AG04450 (cell line): Measurements from ENCODE around the gene PLAU. TPM values are rescaled to one million over a fixed set of nuclear protein-coding genes. Genes with fewer than 3 reads are reported as not detected.

Experiments used
- CTCF ChIA-PET: fragments of 300-600, 350-600 bp; formaldehyde crosslinking; extraction: SDS; loops from one replicate; lab custom pipeline; 2022; ENCODE audit warnings: antibody characterized with exemption, inconsistent platforms; lab: Charles Lee
- POLR2A ChIA-PET: fragments of 350-600 bp; formaldehyde crosslinking; extraction: SDS; loops from one replicate; lab custom pipeline; 2021; ENCODE audit warnings: antibody characterized with exemption, inconsistent platforms; lab: Yijun Ruan, JAX
- DNase-seq: peaks from one replicate; pipeline ENCODE4 v3.0.0-alpha.2; 2011; ENCODE audit warnings: low read depth, low spot score
- H3K27ac ChIP-seq: one replicate; pipeline ENCODE4 v1.5.1; 2012; ENCODE audit warnings: low read depth, low read length, control low read depth
- H3K27me3 ChIP-seq: one replicate; pipeline ENCODE4 v1.6.0; 2012; ENCODE audit warnings: low read length; ENCODE audit not compliant: control insufficient read depth, insufficient read depth
- H3K4me3 ChIP-seq: 2 replicates; pipeline ENCODE4 v1.5.1; 2011; ENCODE audit warnings: mild to moderate bottlenecking, low read depth, low read length, control low read depth
- H3K9me3 ChIP-seq: 2 replicates; pipeline ENCODE4 v1.5.1; 2012; ENCODE audit warnings: low read length; ENCODE audit not compliant: control insufficient read depth, insufficient read depth
- polyA plus RNA-seq: library from polyadenylated mRNA; depleted of rRNA; stranded (reverse); fragments of >200 nt; gene quantifications from 2 replicates; pipeline ENCODE4 v1.2.3, GENCODE V29; 2011
- TF ChIP-seq, protein P1 (sequence below): IDR thresholded peaks from 2 replicates; pipeline ENCODE4 v1.5.1; 2011; ENCODE audit warnings: low read depth, low read length, control low read depth, inconsistent platforms

Gene PLAU
- polyA plus RNA-seq, 1 experiment: 241 TPM

GRCh38 chr10:73876157-73876556 lies 34.8 kb upstream of the PLAU start:
- no peaks in the 10 kb centered on the region for H3K9me3 ChIP-seq
- no peaks in the 10 kb centered on the region for H3K27me3 ChIP-seq
- TF ChIP-seq, protein P1, sequence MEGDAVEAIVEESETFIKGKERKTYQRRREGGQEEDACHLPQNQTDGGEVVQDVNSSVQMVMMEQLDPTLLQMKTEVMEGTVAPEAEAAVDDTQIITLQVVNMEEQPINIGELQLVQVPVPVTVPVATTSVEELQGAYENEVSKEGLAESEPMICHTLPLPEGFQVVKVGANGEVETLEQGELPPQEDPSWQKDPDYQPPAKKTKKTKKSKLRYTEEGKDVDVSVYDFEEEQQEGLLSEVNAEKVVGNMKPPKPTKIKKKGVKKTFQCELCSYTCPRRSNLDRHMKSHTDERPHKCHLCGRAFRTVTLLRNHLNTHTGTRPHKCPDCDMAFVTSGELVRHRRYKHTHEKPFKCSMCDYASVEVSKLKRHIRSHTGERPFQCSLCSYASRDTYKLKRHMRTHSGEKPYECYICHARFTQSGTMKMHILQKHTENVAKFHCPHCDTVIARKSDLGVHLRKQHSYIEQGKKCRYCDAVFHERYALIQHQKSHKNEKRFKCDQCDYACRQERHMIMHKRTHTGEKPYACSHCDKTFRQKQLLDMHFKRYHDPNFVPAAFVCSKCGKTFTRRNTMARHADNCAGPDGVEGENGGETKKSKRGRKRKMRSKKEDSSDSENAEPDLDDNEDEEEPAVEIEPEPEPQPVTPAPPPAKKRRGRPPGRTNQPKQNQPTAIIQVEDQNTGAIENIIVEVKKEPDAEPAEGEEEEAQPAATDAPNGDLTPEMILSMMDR: no peak
- no peak overlapping the region for H3K4me3 ChIP-seq
- H3K27ac ChIP-seq: no peak overlapping the region
- POLR2A ChIA-PET: no interaction called here
- no peak for DNase-seq
- CTCF ChIA-PET: interaction anchor here (1.0 to 1.4 kb wide), 2 partner anchors 10 to 26 kb away, joined by 3 to 4 read pairs; no protein-coding TSS in a partner anchor

- no peak overlapping the region for H3K27ac ChIP-seq
- POLR2A ChIA-PET: no interaction called here
- no peaks in the 10 kb centered on the region for H3K9me3 ChIP-seq
- CTCF ChIA-PET: interaction anchor here (1.0 to 1.5 kb wide), 3 partner anchors 10 to 27 kb away, joined by 3 to 7 read pairs (median 4); no protein-coding TSS in a partner anchor
- no peak overlapping the region for H3K4me3 ChIP-seq
- no peaks in the 10 kb centered on the region for H3K27me3 ChIP-seq
- TF ChIP-seq, protein P1: no peak
- no peak for DNase-seq
Observed at GRCh38 chr10:73876566-73876965, 34.4 kb upstream of the PLAU start.

- H3K27ac ChIP-seq: no peak overlapping the region
- CTCF ChIA-PET: interaction anchor here (1.3 to 1.5 kb wide), 3 partner anchors 9 to 64 kb away, joined by 3 to 7 read pairs (median 5); no protein-coding TSS in a partner anchor
- POLR2A ChIA-PET: no interaction called here
- H3K9me3 ChIP-seq: no peaks in the 10 kb centered on the region
- no peaks in the 10 kb centered on the region for H3K27me3 ChIP-seq
- DNase-seq: no peak
- TF ChIP-seq, protein P1: no peak
- no peak overlapping the region for H3K4me3 ChIP-seq
Observed at GRCh38 chr10:73876971-73877370, 34.0 kb upstream of the PLAU start.

DNA sequence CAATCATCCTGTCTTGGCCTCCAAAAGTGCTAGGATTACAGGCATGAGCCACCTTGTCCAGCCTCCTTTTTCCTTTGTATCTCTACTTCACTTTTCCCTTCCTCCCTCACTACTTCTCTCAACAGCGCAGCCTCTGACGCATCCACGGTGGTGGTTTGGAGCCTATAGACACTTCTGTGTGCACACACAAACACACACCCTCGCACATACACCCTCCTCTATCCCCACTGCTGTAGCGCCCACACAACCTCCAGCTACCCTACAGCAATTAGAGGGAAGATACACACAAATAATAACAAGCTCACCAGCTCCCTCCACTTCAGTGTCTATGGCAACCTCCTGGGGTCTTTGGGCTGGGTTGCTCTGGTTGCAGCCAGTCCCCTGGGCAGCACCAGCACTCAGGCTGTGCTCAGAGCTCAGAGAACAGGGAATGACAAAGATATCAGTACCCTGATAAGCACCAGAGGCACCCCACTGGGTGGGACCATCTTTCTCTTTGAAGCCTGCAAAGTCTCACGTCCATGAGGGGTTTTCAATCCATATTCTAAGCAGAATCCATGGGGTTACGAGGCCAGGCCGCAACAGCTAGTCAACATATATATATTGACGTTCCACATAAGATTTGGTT lies 33.3 kb upstream of the PLAU start:
- TF ChIP-seq, protein P1: no peak
- Histone ChIP-seq H3K4me3 (no peak overlapping the region), H3K9me3 (no peaks in the 10 kb centered on the region), H3K27ac (no peak overlapping the region), H3K27me3 (no peaks in the 10 kb centered on the region)
- POLR2A ChIA-PET: no interaction called here
- CTCF ChIA-PET: interaction anchor here (1.3 to 5.5 kb wide), 3 partner anchors 9 to 63 kb away, joined by 5 to 88 read pairs (median 7); no protein-coding TSS in a partner anchor
- DNase-seq: no peak

DNA sequence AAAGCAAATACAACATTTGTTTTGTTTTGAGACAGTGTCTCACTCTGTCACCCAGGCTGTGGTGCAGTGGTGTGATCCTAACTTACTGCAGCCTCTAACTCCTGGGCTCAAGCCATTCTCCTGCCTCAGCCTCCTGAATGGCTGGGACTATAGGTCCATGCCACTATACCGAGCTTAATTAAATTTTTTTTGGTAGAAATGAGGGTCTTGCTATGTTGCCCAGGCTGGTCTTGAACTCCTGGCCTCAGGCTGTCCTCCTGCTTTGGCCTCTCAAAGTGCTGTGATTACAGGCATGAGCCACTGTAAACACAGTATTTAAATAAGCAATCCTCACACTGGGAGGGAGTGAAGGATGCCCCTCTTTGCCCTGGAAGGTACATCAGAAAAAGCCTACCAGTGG lies 32.6 kb upstream of the PLAU start:
- Histone ChIP-seq H3K9me3 (no peaks in the 10 kb centered on the region), H3K27ac (no peak overlapping the region), H3K4me3 (no peak overlapping the region), H3K27me3 (no peaks in the 10 kb centered on the region)
- ChIA-PET CTCF (interaction anchor here (0.6 to 5.5 kb wide), 7 partner anchors 8 to 99 kb away, joined by 5 to 88 read pairs (median 9); no protein-coding TSS in a partner anchor), POLR2A (no interaction called here)
- TF ChIP-seq, protein P1: no peak
- no peak for DNase-seq
